ENCODE data around the gene NHSL2.

Gene NHSL2

DNA sequence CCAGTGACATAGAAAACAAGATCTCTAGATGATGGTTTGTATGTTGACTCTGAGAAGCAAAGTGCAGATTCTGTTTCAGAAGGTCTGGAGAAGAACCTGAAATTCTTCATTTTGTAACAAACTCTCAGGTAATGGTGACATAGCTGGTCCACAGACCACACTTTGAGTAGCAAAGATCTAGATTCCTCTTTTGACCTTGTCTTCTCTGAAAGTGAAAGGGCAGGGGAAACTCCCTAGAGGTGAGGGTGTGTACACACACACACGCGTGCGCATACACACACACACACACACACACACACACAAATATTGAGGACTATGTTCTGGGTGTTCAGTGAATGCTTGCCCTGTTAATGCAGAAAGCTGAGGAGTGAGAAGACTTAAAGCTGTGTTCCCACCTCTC, 110.1 kb downstream of the NHSL2 start:
- DNase-seq, result no peak

DNA sequence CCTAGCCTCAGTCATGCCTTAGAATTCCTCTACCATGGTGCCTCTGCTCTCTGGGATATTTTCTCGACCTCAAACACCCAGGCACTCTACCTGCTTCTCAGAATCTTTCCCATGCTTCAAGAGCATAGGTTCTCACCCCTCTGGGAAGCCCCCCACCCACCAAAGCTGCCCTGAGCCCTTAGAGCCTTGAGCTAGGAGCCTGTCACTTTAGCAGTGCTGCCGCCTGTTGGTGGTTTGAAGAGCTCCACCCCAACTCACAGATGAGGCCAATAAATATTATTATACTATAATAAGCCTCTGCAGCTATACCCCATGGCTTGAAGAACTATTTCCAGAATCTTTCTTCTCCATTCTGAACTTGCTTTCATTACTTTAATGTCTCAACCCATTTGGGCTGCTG, 111.3 kb downstream of the NHSL2 start:
- DNase-seq, result peak; percentile 20 to 37 (median 36)

DNA sequence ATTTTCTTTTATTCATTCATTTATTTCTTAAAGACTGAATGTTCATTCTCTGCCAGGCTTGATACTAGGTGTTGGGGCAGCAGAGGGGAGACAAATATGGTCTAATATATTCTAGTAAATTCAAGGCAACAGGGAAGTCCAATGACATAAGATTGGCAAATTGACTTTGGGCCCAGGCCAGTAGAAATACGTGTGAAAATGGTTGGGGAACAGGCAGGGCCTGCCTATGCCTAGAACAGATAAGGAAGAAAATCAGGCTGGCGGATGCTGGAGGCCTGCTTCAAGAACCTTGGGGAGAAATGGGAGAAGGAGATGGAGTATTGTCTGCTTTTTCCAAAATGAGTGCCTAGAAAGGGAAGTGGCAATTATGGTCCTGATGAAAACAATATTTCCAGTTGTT, 112.4 kb downstream of the NHSL2 start:
- no peak for DNase-seq

DNA sequence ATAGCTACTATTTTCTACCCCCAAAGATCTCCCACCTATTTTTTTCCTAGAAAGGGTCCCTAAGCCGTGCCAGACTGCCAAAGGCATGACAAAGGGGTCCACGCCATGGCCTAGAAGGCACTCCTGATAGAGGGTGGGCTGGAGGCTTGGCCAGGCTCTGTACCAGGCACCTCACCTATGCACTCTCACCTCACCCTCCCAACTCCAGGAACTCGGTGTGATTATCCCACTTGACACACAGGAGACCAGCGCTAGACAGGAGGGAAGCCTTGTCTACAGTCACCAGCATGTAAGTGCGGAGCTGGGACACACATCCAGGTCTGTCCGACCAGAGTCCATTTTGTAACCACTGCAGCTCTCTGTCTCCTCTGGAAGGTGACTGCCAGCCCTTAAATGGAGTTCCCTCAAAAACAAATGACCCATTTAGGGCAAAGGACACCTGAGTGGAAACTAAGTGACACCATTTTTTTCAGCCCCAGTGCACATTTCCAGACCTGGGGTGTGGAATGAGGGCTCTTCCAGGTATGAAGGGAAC, 114.7 kb downstream of the NHSL2 start:
- DNase-seq, result no peak

DNA sequence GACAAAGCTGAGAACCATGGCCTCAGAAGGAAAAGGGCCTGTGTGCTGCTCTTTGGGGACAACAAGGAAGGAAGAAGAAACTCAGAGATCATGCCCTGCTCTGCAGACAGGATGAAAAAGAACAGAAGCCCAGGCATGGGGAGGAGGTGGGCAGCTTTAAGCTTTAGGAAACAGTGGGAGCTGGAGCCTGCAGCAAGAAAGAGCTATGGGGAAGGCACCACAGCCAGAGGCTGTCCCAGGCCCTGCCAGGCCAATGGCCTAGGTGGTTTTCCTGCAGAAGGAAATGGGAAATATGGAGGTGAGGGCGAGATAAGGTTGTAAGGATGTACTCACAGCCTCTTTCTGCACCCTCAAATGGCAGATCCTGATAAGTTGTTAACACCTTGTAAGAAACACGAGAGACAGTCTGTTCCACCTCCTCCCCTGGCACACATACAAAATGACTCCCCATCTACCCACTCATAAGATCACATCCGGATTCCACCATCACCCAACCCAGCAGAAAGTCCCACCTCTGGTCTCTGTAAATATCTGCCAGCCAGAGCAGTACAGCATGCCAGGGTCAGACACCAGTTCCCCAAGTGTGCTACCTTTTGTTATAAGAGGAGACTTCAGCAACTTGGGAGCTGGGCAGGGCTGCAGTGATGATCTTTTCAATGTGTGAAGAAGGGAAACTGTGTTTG, 115.8 kb downstream of the NHSL2 start:
- DNase-seq, result peak in 2 of 3 donors; percentile 20 to 21

DNA sequence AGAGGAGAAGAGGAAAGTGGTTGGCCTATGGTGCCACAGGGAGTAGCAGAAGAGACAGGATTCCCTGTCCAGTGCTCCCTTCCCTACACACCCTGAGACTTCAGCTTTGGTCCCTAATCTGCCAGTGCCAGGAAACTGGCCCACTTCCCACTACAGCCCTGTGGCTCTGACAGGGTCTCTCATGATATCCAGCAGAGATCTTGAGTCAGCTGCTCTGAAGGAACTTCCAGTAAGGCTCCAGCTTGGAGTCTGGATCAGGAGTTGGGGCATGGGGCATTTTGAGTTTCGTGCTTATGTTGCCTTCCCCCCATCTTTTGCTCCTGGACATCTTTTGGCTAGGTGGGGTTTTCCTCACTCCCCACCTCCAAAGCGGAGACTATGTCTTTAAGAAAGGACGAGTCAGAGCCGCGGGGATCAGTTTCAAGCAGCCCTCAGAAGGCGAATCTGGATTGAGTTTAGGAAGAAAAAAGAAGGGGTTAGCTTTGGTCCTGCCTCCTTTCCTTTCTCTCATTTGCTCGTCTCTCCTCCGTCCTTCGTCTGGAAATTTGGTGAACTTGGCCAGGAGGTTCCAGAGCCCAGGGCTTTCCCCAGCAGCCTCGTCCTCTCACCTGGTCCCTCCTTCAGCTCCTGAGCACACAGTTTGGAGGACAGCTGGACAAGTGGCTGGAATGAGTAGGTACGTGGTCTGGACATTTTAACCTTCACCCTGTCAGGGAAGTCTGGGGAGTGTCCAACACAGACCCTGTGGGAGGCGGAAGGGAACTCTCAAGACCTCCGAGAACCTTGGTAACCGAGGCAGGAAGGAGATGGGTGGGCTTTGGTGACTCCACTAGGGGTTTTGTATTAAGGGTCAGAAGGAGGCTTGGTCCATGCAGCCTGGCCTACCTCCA, 116.6 kb downstream of the NHSL2 start:
- no peak for DNase-seq

DNA sequence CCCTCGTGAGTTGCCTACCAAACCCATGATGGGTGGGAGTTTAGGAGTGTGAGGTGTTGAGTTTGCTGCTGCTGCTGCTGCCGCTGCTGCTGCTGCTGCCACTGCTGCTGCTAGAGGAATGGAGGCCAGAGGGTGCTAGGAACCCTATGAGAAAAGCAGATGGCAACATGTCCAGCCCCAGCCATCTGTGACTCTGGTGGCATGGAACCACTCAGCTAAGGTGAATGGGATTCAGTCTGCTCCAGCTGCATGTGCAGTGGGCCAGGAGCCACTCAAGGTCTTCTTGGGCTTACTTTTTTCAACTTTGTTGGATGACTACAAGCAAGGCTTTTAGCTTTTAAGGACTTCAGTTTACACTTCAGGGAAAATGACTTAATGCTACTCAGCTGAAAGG, 117.3 kb downstream of the NHSL2 start:
- no peak for DNase-seq

DNA sequence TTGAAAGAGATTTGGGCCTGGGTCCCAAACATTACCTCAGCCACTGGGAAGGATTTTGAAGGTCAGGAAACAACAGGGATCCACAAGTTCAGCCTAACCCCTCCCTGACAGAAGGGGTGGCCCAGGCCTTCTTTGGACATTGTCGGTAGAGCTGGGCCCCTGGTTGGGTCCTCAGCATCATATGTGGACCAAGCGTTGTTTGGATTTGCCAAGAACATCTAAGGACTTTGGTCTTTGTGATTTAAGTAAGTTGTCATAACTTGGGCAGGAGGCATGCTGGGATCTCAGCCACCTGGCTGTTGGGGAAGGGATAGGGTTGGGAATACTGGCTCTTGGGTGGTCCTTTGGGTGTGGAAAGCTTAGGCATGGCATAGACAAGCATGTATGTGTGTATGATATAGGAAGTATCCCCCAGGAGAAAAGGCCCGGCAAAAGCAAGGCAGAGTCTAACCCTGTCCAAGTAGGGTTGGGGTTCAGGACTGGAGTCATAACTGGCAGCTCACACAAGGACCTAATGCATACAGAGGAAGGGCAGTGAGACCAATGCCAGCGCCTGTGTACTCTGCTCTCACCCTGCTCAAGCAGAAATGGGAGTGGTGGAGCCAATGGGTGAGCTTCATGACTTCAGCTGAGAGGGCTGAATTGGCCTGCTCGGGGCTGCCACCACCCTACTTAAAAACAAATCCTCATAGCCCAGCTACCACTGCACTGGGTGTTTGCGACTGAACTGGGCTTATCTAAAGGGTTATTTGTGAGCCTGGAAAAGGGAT, 118.2 kb downstream of the NHSL2 start:
- DNase-seq, result no peak

DNA sequence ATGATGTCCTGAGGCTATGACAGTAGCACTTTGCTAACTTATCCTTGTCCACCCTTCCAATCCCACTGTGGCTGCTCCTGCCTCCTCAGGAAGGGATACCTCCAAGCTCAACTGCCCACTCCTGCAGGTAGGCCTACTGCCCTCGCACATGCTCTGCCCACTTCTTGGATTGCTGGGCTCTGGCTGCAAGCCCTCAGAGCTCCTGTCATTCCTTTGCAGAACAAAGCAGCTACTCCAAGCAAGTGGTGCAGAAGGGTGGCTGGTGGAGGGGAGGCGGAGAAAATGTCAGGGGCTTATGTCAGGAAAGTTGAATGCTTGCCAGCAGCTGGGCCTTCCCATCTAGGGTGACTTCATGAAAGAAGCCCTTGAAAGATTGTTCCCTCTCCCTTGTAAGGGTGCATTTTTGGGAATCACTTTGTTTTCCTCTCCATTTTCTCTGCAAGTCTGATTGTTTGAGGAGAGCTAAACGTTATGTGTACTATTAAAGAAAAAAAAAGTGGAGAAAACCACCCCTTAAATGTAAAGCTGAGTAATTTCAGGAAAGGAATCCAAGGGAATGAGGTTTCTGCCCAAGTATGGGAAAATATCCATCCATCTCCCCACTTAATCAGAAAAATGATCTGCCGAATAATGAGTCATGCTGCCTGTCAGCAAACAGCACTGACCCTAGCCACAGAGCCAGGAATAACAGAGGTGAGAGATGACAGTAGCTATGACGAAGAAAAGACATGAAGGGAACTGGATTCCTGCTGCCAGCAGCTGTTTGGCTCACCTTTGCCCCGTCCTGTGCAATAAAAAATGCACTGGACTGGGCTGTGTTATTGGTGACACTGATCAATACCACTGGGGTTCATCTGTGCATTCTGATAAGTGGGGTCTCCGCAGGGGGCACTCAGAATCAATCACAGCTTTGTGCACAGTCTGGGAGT, 119.1 kb downstream of the NHSL2 start:
- no peak for DNase-seq

DNA sequence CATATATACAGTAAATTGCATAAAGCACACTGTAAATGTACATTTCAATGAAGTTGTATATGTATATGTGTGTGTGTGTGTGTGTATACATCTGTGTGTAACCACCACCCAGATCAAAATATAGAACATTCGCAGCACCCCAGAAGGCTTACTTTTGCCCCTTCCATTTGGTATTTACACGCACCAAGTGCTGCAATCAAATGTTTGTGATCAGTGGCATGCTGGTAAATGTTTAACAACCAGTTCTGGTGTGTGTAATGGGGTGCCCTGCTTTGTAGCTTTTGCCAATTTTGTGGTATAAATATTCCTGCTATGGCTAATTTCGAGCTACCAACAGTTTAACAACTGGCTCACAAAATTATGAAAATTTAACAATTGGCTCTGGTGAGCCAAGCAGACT, 119.8 kb downstream of the NHSL2 start:
- no peak for DNase-seq

DNA sequence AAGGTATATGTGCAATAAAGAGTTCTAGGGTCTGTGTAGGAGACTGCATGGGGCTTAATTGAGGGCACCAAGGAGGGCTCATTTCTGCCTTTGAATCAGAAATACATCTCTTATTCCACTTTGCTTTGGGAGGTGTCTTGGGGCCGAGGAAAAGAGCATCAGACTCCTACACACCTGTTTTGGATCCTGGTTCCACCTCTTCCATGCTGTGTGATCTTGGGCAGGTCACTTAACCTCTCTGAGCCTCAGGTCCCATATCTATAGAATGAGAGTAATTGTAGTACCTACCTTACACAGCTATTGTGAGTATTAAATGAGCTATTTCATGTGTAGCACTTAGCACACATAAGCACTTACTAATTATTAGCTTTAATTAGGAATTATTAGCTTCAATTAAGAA, 120.5 kb downstream of the NHSL2 start:
- no peak for DNase-seq

DNA sequence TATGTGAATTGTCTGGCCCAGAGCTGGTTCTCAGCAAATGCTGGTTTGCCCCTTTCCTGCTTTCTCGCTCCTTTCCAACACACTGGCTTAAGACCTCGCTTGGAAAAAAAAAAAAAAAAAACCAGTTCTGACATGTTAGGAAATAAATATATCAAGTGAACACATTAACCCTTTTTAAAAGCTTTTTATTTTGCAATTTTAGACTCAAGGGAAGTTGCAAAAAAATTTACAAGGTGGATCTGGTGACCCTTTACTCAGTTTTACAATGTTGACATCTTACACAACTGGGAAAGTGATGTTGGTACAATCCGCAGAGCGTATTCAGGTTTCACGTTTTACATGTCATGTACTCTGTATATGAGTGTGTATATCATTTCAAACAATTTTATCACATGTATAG, 121.0 kb downstream of the NHSL2 start:
- DNase-seq, result no peak

DNA sequence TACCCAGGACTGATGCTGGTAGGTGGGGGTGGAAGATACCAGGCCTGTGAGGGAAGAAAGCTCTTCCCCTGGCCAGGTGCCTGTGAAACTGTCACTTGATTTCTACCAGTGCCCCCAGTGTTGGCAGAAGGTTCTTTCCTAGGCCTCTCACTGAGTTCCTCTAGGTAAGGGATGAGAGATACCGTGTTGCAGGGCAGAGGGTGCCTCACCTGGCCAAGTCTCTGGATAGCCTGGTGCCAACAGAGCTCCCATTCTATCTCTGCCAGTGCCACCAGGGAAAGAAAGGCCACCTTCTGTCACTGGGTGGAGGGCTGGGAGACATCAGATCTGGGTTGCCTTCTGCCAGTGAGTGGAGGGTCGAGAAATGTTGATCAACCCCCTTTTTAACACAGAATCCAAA, 127.0 kb downstream of the NHSL2 start:
- DNase-seq, result no peak

DNA sequence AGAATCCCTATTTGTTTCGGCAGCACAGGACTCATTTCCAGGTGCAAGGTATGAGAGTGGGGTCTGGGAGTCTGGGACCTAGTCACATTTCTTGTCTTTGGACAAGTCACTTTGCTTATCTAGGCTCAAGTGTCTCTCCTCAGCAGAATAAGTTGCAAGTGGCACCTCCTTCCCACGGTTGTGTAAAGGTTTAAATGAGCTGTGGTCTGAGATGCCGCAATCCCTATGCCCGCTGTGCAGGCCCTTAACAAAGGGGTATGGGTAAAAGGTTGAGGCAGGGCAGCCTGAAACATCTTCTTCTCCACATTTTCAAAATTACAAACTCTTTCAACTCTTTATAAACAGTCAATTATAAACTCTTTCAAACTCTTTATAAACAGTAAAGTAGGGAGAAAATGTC, 127.4 kb downstream of the NHSL2 start:
- no peak for DNase-seq

DNA sequence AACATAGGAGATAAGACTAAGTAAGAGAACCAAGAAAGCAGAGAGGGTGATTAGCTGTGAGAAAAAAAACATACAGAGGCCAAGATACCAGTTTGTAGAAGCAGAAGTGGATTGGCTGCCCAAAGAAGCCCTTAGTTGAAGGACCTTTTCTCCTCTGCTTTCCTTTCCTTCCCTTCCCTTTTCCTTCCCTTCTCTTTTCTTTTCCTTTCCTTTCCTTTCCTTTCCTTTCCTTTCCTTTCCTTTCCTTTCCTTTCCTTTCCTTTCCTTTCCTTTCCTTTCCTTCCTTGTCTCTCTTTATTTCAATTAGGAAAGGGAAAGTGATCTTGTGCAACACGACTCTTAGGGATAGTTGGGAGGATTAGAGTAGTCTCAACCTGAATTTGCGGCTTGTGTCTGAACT, 128.2 kb downstream of the NHSL2 start:
- DNase-seq, result no peak

DNA sequence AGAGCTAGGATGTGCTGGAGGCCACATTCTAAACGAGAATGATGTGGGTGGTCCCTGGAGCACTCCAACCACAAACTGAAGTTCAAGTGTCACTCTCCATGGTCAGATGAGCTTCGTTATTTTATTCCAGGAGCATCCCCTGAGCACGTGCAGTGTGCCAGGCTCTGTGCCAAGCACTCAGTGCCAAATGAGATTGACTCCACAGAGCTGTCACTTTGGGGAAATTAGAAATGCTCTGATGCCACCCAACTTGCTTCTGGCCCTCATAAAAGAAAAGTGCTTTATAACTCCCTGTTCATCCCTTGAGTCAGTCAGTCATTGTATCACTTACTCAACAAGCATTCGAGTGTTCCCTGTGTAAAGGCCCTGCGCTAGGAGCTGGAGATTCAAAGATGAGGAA, 129.9 kb downstream of the NHSL2 start:
- DNase-seq, result no peak

DNA sequence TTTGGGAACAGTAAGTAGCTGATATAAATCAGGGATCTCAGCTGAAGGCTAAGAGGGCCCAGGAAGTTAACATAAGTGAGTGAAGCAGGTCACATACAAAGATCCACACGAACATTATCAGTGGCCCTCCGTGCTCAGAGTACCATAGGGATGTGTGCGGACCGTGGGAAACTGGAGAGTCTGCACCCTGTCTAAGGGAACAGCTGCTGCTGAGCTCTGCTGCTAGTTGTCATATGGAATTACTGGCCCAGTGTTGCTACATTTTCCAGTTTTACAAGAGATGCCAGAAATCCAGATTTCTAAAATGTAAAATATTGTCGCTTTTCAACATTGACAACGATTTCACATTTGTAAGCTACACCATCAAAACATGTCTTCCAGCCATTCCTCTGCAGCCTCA, 130.5 kb downstream of the NHSL2 start:
- DNase-seq, result no peak

DNA sequence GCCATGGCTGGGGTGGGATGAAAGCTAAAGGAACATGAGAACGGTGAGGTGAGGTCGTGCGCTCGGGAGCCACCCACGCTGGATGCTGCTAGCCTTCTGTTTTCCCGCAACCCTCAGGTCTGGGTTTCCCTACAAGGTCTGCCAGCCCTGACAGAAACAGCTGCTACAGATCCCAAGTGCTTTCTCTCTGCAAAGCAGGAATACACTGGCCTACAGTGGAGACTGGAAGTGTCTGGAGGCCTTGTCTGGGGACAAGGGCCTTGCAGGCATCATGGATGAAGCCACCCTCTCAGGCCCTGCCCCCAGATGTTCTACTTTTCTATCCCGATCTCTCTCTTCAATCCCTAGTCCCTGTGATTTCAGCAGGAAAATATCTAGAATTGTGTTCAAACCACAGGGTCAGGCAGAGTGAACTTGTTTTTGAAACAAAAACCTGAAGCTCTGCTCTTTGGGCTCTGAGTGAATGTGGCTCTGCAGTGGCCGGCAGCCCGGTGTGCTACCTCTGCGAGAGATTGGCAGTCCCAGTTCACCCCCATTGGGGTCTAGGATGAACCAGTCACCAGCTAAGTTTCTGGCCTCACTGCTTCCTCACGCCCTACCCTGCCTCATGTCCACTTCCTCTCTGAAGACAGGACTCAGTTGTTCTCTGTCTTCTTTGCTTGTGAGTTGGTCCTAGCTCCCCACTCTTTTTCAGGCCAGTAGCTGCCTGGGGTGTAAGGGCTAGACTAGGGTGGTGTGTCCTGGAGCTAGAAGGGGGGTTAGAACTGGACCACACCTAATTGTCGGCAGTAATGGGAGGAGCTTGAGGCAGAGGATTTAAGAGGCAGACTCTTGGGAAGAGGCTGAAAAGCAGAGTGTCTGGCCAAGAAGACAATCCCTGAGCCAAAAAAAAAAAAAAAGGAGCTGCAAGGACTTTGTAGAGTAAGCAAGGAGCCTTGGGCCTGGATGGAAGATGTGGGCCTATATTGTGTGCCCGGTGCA, 131.5 kb downstream of the NHSL2 start:
- no peak for DNase-seq

DNA sequence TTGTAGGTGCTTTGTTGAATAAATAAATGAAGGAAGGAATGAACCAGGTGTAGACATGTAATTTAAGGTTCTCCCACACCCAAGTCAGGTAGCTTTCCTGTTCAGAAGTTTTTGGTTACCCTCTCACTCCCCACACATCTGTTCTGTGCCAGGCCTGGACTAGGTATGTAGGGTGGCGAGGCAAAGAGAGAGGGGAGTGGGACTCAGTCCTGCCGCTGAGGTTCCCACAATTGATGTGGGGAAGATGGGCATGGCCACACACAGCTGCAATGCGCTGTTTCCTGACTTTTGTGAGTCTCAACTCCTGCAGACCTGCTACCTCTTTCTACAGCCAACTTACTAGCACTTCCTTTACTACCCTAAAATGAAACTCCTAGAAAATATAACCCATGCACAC, 132.2 kb downstream of the NHSL2 start:
- DNase-seq, result no peak

DNA sequence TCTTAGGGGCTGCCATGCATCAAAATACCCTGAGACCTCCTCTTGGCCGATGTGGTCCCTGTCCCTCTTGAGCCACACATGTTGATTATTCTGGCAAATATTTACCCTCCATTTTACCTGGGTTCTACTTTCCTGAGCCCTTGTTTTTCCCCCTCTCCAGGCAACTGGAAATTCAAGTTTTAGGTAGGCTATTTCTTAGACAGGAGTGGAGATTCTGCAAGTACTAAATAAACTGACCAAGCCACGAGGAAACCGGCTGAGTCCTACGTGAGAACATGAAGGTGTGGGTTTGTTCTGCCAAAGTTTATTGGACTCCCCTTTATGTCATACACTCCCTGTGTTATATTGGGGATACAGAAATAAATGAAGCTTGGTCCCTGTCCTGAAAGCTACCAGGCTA, 133.0 kb downstream of the NHSL2 start:
- DNase-seq, result no peak

DNA sequence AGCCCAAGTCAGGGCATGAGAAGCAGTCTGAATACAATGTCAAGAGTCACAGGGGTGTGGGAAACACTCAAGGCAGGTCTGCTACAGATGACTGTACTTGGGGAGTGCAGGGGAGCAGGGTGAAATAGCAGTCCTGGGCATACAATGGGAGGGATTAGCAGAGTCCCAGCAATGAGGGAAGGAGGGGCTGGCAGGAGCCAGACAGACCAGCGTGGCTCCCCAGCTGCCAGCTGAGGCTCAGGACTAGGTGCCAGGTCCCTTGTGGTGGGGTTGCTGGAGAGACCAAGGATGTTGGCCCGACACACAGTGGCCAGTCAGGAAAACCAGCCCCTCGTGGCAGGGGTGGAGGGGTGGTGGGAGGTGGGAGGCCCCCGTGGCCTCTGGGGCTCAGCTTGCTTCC, 134.5 kb downstream of the NHSL2 start:
- no peak for DNase-seq
